HG03571 (cell line): Measurements from ENCODE around the gene GLB1L2.
"Not testable (repeated sequence)": the region's sequence is repeated elsewhere in the genome, so short reads cannot be mapped to it uniquely, and the experiment has no call there.

Experiments used
- ATAC-seq: cut with Tn5 transposase; IDR thresholded peaks from one replicate; pipeline ENCODE4 v1.9.1; 2021; ENCODE audit not compliant: unreplicated experiment

GLB1L2 gene

GRCh38 chr11:134321373-134321772, 10.4 kb upstream of the GLB1L2 start:
- ATAC-seq: not testable (repeated sequence)

- no peak for ATAC-seq
Observed at GRCh38 chr11:134322553-134322952, 9.2 kb upstream of the GLB1L2 start.

- ATAC-seq: no peak
Observed at GRCh38 chr11:134328433-134328832, 3.4 kb upstream of the GLB1L2 start.

DNA sequence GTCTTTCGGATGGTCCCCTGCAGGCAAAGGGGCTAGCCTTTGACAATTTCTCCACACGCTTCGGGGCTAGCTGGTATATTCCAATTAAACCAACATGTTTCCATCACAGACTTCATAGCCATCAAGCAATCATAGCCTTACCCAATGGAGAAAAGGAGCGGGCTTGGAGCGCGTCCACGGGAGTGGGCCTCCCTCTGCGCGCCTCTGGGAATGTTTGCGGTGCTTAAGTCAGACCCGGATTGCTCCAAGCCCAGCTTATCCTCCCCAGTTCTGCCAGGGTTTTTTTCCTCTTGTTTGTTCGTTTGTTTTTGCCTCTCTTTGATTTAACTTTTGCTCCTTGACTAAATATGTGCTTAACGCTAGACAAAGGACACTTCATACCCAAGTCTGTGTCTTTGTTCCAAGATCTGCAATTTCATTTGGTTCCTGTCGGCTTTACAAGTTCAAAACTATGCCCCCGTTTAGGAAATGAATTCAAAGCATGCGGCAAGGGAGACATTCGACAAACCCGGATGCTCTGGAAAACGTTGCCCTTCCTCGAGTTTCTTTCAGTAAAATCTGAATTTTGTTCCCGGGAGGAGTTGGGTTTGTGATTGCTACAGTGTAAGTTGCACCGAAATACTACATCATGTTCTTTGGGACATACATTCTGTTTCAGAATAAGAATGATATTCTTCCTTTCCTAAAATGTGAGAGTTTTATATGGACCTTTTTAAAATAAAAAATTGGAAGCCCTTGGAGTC, 1.0 kb upstream of the GLB1L2 start:
- ATAC-seq: no peak

- no peak for ATAC-seq
Observed at GRCh38 chr11:134332189-134332631, 422 bp downstream of the GLB1L2 start.

- no peak for ATAC-seq
Observed at GRCh38 chr11:134332782-134333181, 994 bp downstream of the GLB1L2 start.

- ATAC-seq: no peak
Observed at GRCh38 chr11:134333312-134333711, 1.5 kb downstream of the GLB1L2 start.

- ATAC-seq: no peak
Observed at GRCh38 chr11:134333946-134334345, 2.2 kb downstream of the GLB1L2 start.

- no peak for ATAC-seq
Observed at GRCh38 chr11:134334796-134335571, 3.2 kb downstream of the GLB1L2 start.

- no peak for ATAC-seq
Observed at GRCh38 chr11:134337051-134337450, 5.3 kb downstream of the GLB1L2 start.

DNA sequence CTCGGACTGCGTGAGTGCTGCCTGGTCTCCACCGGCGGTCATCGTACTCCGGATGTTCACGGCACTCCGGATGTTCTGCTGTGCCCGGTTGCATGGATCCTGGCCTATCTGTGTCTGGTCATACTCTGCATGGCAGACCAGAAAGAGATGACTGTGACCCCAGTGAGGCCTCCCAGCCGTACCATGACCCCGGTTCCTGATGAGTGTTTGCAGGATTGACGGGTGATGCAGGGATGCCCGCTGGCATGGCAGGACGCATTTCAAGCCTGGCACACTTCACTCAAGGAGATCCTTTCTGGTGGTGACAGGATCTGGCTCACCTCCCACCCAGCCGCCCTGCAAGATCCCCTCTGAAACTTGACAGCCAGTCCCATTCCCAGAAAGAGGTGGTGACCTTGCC, 6.3 kb downstream of the GLB1L2 start:
- no peak for ATAC-seq

- no peak for ATAC-seq
Observed at GRCh38 chr11:134338654-134339053, 6.9 kb downstream of the GLB1L2 start.

DNA sequence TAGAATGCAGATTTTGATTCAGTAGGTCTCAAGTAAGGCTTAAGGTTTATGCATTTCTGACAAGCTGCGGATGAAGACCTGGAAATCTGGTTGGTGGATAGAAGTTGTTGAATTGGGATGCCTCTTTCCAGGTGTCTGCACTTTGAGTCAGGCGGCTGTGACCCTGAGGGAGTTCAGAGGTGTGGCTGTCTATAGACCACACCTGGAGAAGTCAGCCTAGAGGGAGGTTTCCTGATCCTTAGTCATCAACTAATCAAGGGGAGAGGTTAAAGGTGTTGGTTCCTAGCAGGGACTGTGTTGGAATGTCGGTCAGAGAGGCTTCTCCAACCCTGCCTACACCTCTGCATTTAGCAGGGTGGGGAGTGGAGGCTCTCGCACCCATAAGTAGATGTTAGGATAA, 8.0 kb downstream of the GLB1L2 start:
- ATAC-seq: no peak

DNA sequence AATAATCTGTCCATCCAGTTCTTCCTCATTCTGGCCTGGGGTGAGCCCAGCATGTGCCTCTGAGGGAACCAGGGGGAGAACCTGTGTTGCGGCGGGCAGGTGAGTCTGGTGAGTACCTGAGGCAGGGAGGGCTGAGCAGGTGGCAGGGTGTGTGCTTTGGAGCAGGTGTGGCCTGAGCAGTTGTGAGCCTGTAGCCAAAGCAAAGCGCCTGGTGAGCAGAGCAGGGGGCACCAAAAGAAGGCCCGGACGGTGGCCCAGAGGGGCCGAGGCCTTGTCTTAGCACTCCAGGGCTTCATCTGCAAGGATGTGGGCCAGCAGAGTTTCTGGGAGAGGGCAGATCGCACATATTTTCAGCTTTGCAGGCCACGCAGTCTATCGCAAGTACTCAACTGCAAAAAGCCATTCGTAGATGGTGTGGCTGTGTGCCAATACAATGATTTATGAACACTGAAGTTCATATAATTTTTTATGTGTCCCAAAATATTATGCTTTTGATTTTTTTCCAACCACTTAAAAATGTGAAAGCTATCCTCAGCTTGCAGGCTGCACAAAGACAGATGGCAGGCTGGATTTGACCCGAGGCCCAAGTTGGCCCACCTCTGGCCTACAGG, 8.7 kb downstream of the GLB1L2 start:
- no peak for ATAC-seq

DNA sequence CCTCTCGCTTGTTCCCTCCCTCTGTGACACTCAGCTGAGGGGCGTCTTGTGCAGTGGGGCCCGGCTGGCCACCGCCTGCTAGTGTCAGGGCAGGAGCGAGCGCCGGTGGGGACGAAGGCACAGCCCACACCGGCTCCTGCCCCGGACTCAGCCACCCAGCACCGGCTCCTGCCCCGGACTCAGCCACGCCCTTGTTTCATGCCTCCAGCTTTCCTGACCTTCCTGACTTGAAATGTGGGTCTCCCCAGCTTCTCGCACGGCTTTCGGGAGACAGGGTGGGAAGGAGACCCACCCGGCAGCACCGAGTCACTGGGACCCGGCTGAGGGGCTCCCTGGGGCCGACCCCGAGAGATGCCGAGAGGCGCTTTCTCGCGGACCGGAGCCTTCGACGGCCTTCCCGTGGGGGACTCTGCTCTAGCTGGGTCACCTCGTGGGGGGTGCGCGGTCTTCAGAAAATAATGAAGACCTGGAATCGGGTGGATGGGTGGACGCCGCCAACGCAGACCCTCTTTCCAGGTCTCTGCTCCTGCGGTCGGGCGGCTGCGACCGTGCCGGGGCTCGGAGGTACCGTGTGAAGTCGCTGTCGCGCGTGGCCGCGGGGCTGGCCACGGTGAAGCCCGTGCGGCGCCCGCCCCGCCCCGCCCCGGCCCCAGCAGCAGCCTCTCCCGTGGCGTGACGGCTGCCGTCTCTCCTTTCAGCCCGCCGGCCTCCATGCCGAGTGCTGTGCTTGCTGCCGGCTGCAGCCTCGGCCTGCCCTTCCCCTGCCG, 10.2 kb downstream of the GLB1L2 start:
- ATAC-seq: no peak

DNA sequence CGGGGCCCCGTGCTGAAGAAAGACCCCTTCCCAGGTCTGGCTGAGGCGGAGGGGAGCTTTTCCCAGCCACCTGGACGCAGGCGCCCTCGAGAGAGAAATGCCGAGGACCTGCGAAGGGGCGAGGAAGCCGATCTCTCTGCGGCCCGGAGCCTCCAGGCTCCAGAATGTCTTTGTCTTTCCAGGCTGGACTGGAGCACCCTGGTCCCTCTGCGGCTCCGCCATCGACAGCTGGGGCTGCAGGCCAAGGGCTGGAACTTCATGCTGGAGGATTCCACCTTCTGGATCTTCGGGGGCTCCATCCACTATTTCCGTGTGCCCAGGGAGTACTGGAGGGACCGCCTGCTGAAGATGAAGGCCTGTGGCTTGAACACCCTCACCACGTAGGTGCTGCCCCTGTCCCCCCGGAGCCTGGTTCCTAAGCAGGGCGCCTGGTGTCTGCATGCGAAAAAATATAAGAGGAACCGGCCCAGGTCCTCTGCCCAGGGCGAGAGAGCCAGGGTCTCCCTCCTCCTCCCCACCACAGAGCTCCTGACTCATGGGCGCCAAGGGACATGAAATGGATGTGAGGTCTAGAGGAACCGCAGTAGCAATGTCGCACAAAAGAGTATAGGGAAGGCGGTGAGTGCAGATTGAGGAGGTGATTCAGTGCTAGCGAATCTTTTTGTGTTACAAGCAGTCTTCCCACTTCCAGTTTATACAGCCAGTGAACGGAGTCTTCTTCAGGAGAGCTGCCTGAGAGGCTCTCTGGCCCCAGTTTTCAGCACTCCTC, 11.0 kb downstream of the GLB1L2 start:
- ATAC-seq: no peak

GRCh38 chr11:134343646-134344045, 11.9 kb downstream of the GLB1L2 start:
- no peak for ATAC-seq

DNA sequence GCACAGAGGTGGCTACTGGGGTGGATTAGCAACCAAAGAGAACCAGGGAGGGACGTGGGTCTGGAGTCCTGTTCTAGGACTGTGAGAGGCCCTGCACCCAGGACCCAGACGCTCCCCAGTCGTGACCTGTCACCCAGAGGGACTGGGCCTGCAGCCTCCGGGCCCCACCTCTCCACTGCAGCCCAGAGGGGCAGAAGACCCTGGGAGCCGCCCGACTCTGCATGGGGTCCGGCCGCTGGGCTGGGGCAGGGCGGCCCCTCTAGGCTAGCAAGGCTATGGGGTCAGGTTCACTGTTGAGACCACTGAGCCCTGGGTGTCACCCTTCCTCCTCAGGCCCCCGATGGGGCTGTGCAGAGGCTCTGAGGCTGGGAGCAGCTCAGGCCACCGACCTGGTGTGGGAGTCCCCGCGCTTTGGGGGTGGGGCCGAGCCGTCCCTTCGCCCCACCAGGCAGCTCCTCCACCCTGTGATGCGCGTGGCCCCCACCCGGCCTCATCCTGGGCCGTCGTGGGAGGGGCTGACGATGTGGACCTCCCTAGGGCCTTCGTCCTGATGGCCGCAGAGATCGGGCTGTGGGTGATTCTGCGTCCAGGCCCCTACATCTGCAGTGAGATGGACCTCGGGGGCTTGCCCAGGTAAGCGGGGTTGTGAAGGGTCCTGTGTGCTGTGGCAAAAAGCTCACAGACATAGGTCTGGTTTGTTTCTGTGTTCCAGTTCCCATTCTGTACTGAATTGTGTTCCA, 12.9 kb downstream of the GLB1L2 start:
- not testable (repeated sequence) for ATAC-seq

DNA sequence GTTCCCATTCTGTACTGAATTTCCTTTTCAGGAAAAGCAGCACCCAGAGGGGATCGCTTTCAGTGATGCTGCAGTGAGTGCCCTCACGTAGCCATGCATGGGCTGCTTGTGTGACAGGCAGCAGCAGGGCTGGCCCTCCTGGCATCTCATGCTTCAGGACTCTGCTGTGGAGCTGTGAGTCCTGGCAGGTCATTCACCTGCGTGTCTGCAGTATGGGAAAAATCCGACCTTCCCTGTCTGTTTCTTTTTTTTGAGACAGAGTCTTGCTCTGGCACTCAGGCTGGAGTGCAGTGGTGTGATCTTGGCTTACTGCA, 13.4 kb downstream of the GLB1L2 start:
- no peak for ATAC-seq
